HepG2 (cell line): ENCODE data around the gene ANXA6. TPM values are rescaled to one million over a fixed set of nuclear protein-coding genes. Genes with fewer than 3 reads are reported as not detected.
A peak's percentile ranks its signal among the peaks of the same experiment; 100 is the strongest.

Source experiments
- MEF2D ChIP-seq: sonication (generic); formaldehyde crosslinking; IDR thresholded peaks from 2 replicates; pipeline ENCODE4 v1.5.1; 2020; ENCODE audit warnings: mild to moderate bottlenecking, missing genetic modification reagents
- POLR2A ChIP-seq, 2 experiments: IDR thresholded peaks; 2 replicates each; pipeline ENCODE4 v1.6.1; 2011; ENCODE audit warnings: low read depth in 2 of 2, low read length in 2 of 2, mild to moderate bottlenecking in 1 of 2, moderate library complexity in 1 of 2; ENCODE audit not compliant: insufficient read depth in 1 of 2
- SIN3A ChIP-seq: IDR thresholded peaks from 2 replicates; pipeline ENCODE4 v1.6.1; 2011; ENCODE audit warnings: low read depth, mild to moderate bottlenecking, control low read depth, low read length, borderline replicate concordance
- TBX2 ChIP-seq: sonication (generic); formaldehyde crosslinking; IDR thresholded peaks from 2 replicates; pipeline ENCODE4 v1.5.0; 2020; ENCODE audit warnings: missing genetic modification reagents, mild to moderate bottlenecking, borderline replicate concordance
- THYN1 ChIP-seq: sonication (generic); formaldehyde crosslinking; IDR thresholded peaks from 2 replicates; pipeline ENCODE4 v1.8.1; 2023; ENCODE audit warnings: low read depth, mild to moderate bottlenecking, moderate library complexity, missing genetic modification reagents, borderline replicate concordance
- ZBTB7B ChIP-seq: sonication (generic); formaldehyde crosslinking; IDR thresholded peaks from 2 replicates; pipeline ENCODE4 v1.4.0; 2020; ENCODE audit warnings: missing genetic modification reagents
- ZMYM3 ChIP-seq: sonication (generic); formaldehyde crosslinking; IDR thresholded peaks from 2 replicates; pipeline ENCODE4 v1.5.1; 2020; ENCODE audit warnings: mild to moderate bottlenecking, missing genetic modification reagents
- ZNF30 ChIP-seq: sonication (generic); formaldehyde crosslinking; IDR thresholded peaks from 2 replicates; pipeline ENCODE4 v1.5.0; 2020; ENCODE audit warnings: mild to moderate bottlenecking, missing genetic modification reagents
- ZNF670 ChIP-seq: sonication (generic); formaldehyde crosslinking; IDR thresholded peaks from 2 replicates; pipeline ENCODE4 v1.8.0; 2022; ENCODE audit warnings: mild to moderate bottlenecking, missing genetic modification reagents, borderline replicate concordance
- polyA plus RNA-seq, 8 experiments: library from polyadenylated mRNA; depleted of rRNA in 3 of 8; stranded (reverse) in 7 of 8; unstranded in 1 of 8; fragments of >200 nt; fragmentation: Illumina TruSeq in 4 of 8; extraction: Trizol in 4 of 8; gene quantifications; 2 replicates each; pipeline versions ENCODE4 v1.2.1 to v1.2.3, GENCODE V29; 2011 to 2016; ENCODE audit warnings: low read depth in 4 of 8, missing spikeins in 1 of 8, mixed read lengths in 1 of 8; ENCODE audit not compliant: insufficient read depth in 1 of 8
- total RNA-seq, 5 experiments: library from RNA; depleted of rRNA; stranded (reverse); fragments of >200 nt; fragmentation: Illumina TruSeq; extraction: Trizol; gene quantifications; 2 replicates each; pipeline ENCODE4 v1.2.3, GENCODE V29; 2016; ENCODE audit warnings: low read depth in 1 of 5
- TF ChIP-seq, protein P1 (sequence below): sonication (generic); formaldehyde crosslinking; IDR thresholded peaks from 2 replicates; pipeline ENCODE4 v1.5.0; 2020; ENCODE audit warnings: missing genetic modification reagents
- TF ChIP-seq, protein P2 (sequence below): fragments of 450-650 bp; IDR thresholded peaks from 2 replicates; pipeline ENCODE4 v1.6.1; 2017; ENCODE audit warnings: mild to moderate bottlenecking
- TF ChIP-seq, protein P3 (sequence below), 2 experiments: sonication (generic) in 1 of 2; formaldehyde crosslinking in 1 of 2; IDR thresholded peaks; 2 replicates each; pipeline versions ENCODE4 v1.4.0 to v1.6.1; 2016 to 2020; ENCODE audit warnings: borderline replicate concordance in 1 of 2, low read depth in 1 of 2, mild to moderate bottlenecking in 1 of 2, missing genetic modification reagents in 1 of 2
- TF ChIP-seq, protein P4 (sequence below): sonication (generic); formaldehyde crosslinking; IDR thresholded peaks from 2 replicates; pipeline ENCODE4 v1.4.0; 2020; ENCODE audit warnings: missing genetic modification reagents

ANXA6 gene
- total and polyA plus RNA-seq, 2 of the 13 experiments (the other 11 are each of a cell fraction or from before 2014, with no cell fraction given): 103 to 125 TPM

DNA sequence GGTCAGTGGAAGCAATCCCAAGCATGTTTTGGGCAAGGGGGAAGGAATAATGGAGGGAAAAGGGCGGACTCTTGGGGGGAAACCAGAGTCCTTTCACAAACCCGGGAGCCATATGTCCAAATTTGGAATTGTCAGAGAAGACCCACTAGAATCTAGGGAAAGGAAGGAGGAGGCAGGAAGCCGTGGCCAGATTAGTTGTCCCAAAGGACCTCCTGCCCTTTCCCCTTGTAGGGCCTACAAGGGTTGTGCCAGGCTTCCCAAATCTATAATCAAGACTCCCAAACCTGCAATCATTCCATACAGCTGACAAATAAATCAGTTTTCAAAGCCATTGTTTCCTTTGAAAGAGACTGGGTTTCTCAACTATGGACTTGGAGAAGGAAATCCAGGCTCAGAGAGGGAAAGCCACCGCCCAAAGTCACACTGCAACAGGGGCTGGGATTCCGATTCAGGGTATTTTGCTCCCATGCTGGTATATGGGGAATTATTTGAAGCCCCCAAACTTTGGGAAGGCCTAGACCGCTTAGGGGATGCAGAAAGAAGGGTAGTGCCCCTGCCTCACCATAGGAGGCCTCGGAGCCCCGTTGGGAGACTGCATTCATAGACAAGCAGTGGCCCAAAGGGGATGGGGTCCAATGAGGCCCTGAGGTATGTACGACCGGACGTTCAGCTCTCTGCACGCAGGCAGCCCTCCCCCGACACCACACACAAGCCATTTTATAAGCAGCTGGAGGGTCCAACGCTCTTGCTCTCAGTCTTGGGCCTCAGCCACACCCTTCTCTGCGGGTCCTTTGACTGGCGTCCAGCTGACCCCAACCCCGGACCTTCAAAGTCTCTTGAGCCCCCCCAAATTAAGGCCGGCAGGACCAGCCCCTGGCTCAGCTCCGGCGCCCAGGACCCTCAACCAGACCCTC is 815 bp downstream of the ANXA6 start (continued):
- TF ChIP-seq, protein P1, sequence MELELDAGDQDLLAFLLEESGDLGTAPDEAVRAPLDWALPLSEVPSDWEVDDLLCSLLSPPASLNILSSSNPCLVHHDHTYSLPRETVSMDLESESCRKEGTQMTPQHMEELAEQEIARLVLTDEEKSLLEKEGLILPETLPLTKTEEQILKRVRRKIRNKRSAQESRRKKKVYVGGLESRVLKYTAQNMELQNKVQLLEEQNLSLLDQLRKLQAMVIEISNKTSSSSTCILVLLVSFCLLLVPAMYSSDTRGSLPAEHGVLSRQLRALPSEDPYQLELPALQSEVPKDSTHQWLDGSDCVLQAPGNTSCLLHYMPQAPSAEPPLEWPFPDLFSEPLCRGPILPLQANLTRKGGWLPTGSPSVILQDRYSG: no peak
- TF ChIP-seq MEF2D (CRISPR knock-in tag) (peak; percentile 32; the same call in 1 of the 2 replicates), ZMYM3 (CRISPR knock-in tag) (peak; percentile 52), SIN3A (0 out of 2 replicates have a peak, but pooled peaks have one; percentile 33), ZBTB7B (CRISPR knock-in tag) (0 out of 2 replicates have a peak, but pooled peaks have one; percentile 14), ZNF30 (CRISPR knock-in tag) (no peak), POLR2A (IDR thresholded peaks at IDR 0.05; ENCODE audit: insufficient read depth in 1 of 2, low read depth in 2 of 2, low read length in 2 of 2) (peak in 1 of 2 experiments; percentile 66; a peak in 1 of 4 replicates), THYN1 (CRISPR knock-in tag) (no peak), TBX2 (peak; percentile 24; the same call in 1 of the 2 replicates), ZNF670 (CRISPR knock-in tag) (0 out of 2 replicates have a peak, but pooled peaks have one; percentile 11)
- TF ChIP-seq, protein P2, sequence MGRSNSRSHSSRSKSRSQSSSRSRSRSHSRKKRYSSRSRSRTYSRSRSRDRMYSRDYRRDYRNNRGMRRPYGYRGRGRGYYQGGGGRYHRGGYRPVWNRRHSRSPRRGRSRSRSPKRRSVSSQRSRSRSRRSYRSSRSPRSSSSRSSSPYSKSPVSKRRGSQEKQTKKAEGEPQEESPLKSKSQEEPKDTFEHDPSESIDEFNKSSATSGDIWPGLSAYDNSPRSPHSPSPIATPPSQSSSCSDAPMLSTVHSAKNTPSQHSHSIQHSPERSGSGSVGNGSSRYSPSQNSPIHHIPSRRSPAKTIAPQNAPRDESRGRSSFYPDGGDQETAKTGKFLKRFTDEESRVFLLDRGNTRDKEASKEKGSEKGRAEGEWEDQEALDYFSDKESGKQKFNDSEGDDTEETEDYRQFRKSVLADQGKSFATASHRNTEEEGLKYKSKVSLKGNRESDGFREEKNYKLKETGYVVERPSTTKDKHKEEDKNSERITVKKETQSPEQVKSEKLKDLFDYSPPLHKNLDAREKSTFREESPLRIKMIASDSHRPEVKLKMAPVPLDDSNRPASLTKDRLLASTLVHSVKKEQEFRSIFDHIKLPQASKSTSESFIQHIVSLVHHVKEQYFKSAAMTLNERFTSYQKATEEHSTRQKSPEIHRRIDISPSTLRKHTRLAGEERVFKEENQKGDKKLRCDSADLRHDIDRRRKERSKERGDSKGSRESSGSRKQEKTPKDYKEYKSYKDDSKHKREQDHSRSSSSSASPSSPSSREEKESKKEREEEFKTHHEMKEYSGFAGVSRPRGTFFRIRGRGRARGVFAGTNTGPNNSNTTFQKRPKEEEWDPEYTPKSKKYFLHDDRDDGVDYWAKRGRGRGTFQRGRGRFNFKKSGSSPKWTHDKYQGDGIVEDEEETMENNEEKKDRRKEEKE: no peak
- TF ChIP-seq, protein P3, sequence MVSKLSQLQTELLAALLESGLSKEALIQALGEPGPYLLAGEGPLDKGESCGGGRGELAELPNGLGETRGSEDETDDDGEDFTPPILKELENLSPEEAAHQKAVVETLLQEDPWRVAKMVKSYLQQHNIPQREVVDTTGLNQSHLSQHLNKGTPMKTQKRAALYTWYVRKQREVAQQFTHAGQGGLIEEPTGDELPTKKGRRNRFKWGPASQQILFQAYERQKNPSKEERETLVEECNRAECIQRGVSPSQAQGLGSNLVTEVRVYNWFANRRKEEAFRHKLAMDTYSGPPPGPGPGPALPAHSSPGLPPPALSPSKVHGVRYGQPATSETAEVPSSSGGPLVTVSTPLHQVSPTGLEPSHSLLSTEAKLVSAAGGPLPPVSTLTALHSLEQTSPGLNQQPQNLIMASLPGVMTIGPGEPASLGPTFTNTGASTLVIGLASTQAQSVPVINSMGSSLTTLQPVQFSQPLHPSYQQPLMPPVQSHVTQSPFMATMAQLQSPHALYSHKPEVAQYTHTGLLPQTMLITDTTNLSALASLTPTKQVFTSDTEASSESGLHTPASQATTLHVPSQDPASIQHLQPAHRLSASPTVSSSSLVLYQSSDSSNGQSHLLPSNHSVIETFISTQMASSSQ (IDR thresholded peaks at IDR 0.05; ENCODE audit: low read depth): no peak
- TF ChIP-seq, protein P3 (CRISPR knock-in tag; IDR thresholded peaks at IDR 0.05; ENCODE audit: borderline replicate concordance): no peak
- TF ChIP-seq, protein P4, sequence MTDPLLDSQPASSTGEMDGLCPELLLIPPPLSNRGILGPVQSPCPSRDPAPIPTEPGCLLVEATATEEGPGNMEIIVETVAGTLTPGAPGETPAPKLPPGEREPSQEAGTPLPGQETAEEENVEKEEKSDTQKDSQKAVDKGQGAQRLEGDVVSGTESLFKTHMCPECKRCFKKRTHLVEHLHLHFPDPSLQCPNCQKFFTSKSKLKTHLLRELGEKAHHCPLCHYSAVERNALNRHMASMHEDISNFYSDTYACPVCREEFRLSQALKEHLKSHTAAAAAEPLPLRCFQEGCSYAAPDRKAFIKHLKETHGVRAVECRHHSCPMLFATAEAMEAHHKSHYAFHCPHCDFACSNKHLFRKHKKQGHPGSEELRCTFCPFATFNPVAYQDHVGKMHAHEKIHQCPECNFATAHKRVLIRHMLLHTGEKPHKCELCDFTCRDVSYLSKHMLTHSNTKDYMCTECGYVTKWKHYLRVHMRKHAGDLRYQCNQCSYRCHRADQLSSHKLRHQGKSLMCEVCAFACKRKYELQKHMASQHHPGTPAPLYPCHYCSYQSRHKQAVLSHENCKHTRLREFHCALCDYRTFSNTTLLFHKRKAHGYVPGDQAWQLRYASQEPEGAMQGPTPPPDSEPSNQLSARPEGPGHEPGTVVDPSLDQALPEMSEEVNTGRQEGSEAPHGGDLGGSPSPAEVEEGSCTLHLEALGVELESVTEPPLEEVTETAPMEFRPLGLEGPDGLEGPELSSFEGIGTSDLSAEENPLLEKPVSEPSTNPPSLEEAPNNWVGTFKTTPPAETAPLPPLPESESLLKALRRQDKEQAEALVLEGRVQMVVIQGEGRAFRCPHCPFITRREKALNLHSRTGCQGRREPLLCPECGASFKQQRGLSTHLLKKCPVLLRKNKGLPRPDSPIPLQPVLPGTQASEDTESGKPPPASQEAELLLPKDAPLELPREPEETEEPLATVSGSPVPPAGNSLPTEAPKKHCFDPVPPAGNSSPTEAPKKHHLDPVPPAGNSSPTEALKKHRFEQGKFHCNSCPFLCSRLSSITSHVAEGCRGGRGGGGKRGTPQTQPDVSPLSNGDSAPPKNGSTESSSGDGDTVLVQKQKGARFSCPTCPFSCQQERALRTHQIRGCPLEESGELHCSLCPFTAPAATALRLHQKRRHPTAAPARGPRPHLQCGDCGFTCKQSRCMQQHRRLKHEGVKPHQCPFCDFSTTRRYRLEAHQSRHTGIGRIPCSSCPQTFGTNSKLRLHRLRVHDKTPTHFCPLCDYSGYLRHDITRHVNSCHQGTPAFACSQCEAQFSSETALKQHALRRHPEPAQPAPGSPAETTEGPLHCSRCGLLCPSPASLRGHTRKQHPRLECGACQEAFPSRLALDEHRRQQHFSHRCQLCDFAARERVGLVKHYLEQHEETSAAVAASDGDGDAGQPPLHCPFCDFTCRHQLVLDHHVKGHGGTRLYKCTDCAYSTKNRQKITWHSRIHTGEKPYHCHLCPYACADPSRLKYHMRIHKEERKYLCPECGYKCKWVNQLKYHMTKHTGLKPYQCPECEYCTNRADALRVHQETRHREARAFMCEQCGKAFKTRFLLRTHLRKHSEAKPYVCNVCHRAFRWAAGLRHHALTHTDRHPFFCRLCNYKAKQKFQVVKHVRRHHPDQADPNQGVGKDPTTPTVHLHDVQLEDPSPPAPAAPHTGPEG (CRISPR knock-in tag): no peak
